HG03280 (cell line): Measurements from ENCODE around the gene TMC3.

Experiments
- ATAC-seq: cut with Tn5 transposase; IDR thresholded peaks from one replicate; pipeline ENCODE4 v1.9.1; 2021; ENCODE audit warnings: mild to moderate bottlenecking, moderate library complexity; ENCODE audit not compliant: unreplicated experiment

TMC3 gene

GRCh38 chr15:81301385-81301784 is 72.6 kb downstream of the TMC3 start:
- no peak for ATAC-seq

- ATAC-seq, result no peak
Measured at GRCh38 chr15:81299630-81300273, 74.3 kb downstream of the TMC3 start.

- no peak for ATAC-seq
Measured at GRCh38 chr15:81299156-81299555, 74.9 kb downstream of the TMC3 start.

- ATAC-seq, result no peak
Measured at GRCh38 chr15:81298611-81299010, 75.4 kb downstream of the TMC3 start.

- ATAC-seq, result no peak
Measured at GRCh38 chr15:81297603-81298575, 76.1 kb downstream of the TMC3 start.

- no peak for ATAC-seq
Measured at GRCh38 chr15:81297147-81297572, 76.9 kb downstream of the TMC3 start.

GRCh38 chr15:81296673-81297072 is 77.3 kb downstream of the TMC3 start:
- ATAC-seq, result peak; percentile 42

- ATAC-seq, result no peak
Measured at GRCh38 chr15:81296186-81296585, 77.8 kb downstream of the TMC3 start.

- ATAC-seq, result no peak
Measured at GRCh38 chr15:81295486-81296121, 78.4 kb downstream of the TMC3 start.

- ATAC-seq, result peak; percentile 9
Measured at GRCh38 chr15:81294516-81294880, 79.5 kb downstream of the TMC3 start.

- peak; percentile 72 for ATAC-seq
Measured at GRCh38 chr15:81293728-81294515, 80.1 kb downstream of the TMC3 start.

- ATAC-seq, result peak; percentile 26
Measured at GRCh38 chr15:81292523-81293001, 81.5 kb downstream of the TMC3 start.

GRCh38 chr15:81291916-81292522 is 82.0 kb downstream of the TMC3 start:
- ATAC-seq, result no peak

- no peak for ATAC-seq
Measured at GRCh38 chr15:81289910-81290309, 84.1 kb downstream of the TMC3 start.

GRCh38 chr15:81288616-81289015 is 85.4 kb downstream of the TMC3 start:
- no peak for ATAC-seq

- no peak for ATAC-seq
Measured at GRCh38 chr15:81288040-81288439, 86.0 kb downstream of the TMC3 start.

- ATAC-seq, result no peak
Measured at GRCh38 chr15:81286621-81287121, 87.3 kb downstream of the TMC3 start.

- no peak for ATAC-seq
Measured at GRCh38 chr15:81285461-81285860, 88.6 kb downstream of the TMC3 start.

GRCh38 chr15:81284256-81285031 is 89.6 kb downstream of the TMC3 start:
- ATAC-seq, result peak; percentile 56
